Neural progenitor cell (in vitro differentiated cells): ENCODE results near the gene NHEJ1. TPM values are rescaled to one million over a fixed set of nuclear protein-coding genes. Genes with fewer than 3 reads are reported as not detected.

ENCODE experiments used
- DNase-seq: peaks from one replicate; pipeline ENCODE4 v3.0.0-alpha.2; 2016; ENCODE audit warnings: low spot score
- H2AFZ ChIP-seq: fragments of 200-600 bp; sonication (generic); replicated peaks from 2 replicates; pipeline ENCODE4 v1.6.1; 2016; ENCODE audit warnings: antibody characterized with exemption
- H3F3A ChIP-seq: fragments of 200-600 bp; sonication (generic); 2 replicates; pipeline ENCODE4 v1.6.1; 2016; ENCODE audit warnings: antibody characterized with exemption, low read depth
- H3K27ac ChIP-seq: fragments of 200-600 bp; sonication (generic); 2 replicates; pipeline ENCODE4 v1.5.1; 2016; ENCODE audit warnings: mild to moderate bottlenecking
- H3K27me3 ChIP-seq: fragments of 200-600 bp; sonication (generic); 2 replicates; pipeline ENCODE4 v1.6.1; 2016; ENCODE audit warnings: mild to moderate bottlenecking, moderate library complexity
- H3K36me3 ChIP-seq: fragments of 200-600 bp; sonication (generic); 2 replicates; pipeline ENCODE4 v1.5.1; 2016
- H3K4me1 ChIP-seq: fragments of 200-600 bp; sonication (generic); 2 replicates; pipeline ENCODE4 v1.6.1; 2016; ENCODE audit warnings: mixed run types
- H3K4me2 ChIP-seq: fragments of 200-600 bp; sonication (generic); 2 replicates; pipeline ENCODE4 v1.6.1; 2016
- H3K4me3 ChIP-seq: fragments of 200-600 bp; sonication (generic); 2 replicates; pipeline ENCODE4 v1.5.1; 2016
- H3K79me2 ChIP-seq: fragments of 200-600 bp; sonication (generic); 2 replicates; pipeline ENCODE4 v1.6.1; 2016; ENCODE audit warnings: low read depth
- H3K9ac ChIP-seq: fragments of 200-600 bp; sonication (generic); 2 replicates; pipeline ENCODE4 v1.6.1; 2016
- H3K9me3 ChIP-seq: fragments of 200-600 bp; sonication (generic); 2 replicates; pipeline ENCODE4 v1.5.1; 2016; ENCODE audit warnings: low read depth
- H4K20me1 ChIP-seq: fragments of 200-600 bp; sonication (generic); 2 replicates; pipeline ENCODE4 v1.6.1; 2016; ENCODE audit warnings: low read depth
- H3K27ac Mint-ChIP-seq: 3 replicates; pipeline ENCODE4 v1.8.0; 2021; ENCODE audit warnings: mixed read lengths
- H3K27me3 Mint-ChIP-seq: 2 replicates; pipeline ENCODE4 v1.8.0; 2022; ENCODE audit warnings: low read depth, mild to moderate bottlenecking, inconsistent platforms, moderate library complexity, mixed read lengths; ENCODE audit not compliant: insufficient read depth
- H3K36me3 Mint-ChIP-seq: 3 replicates; pipeline ENCODE4 v1.8.0; 2021; ENCODE audit warnings: mixed read lengths
- H3K4me1 Mint-ChIP-seq: 3 replicates; pipeline ENCODE4 v1.8.0; 2021; ENCODE audit warnings: mixed read lengths
- H3K4me3 Mint-ChIP-seq: 3 replicates; pipeline ENCODE4 v1.8.0; 2021; ENCODE audit warnings: mild to moderate bottlenecking, moderate library complexity, mixed read lengths
- H3K9me3 Mint-ChIP-seq: 3 replicates; pipeline ENCODE4 v1.8.0; 2020; ENCODE audit warnings: mixed read lengths
- EZH2 ChIP-seq: fragments of 200-600 bp; sonication (generic); IDR thresholded peaks from 2 replicates; pipeline ENCODE4 v1.6.1; 2017; ENCODE audit warnings: antibody characterized with exemption, mild to moderate bottlenecking, moderate library complexity
- EZH2phosphoT487 ChIP-seq: fragments of 200-600 bp; sonication (generic); IDR thresholded peaks from 2 replicates; pipeline ENCODE4 v1.6.1; 2017; ENCODE audit warnings: antibody characterized with exemption
- total RNA-seq: library from RNA; depleted of rRNA; stranded (reverse); fragments of >200 nt; gene quantifications from 2 replicates; pipeline ENCODE4 v1.2.3, GENCODE V29; 2015; ENCODE audit warnings: low replicate concordance
- TF ChIP-seq, protein P1 (sequence below): fragments of 200-600 bp; sonication (generic); IDR thresholded peaks from 2 replicates; pipeline ENCODE4 v1.5.1; 2017; ENCODE audit warnings: antibody characterized with exemption, mild to moderate bottlenecking

Gene NHEJ1
- total RNA-seq, 1 donor from 2014 or later: 25.5 TPM

DNA sequence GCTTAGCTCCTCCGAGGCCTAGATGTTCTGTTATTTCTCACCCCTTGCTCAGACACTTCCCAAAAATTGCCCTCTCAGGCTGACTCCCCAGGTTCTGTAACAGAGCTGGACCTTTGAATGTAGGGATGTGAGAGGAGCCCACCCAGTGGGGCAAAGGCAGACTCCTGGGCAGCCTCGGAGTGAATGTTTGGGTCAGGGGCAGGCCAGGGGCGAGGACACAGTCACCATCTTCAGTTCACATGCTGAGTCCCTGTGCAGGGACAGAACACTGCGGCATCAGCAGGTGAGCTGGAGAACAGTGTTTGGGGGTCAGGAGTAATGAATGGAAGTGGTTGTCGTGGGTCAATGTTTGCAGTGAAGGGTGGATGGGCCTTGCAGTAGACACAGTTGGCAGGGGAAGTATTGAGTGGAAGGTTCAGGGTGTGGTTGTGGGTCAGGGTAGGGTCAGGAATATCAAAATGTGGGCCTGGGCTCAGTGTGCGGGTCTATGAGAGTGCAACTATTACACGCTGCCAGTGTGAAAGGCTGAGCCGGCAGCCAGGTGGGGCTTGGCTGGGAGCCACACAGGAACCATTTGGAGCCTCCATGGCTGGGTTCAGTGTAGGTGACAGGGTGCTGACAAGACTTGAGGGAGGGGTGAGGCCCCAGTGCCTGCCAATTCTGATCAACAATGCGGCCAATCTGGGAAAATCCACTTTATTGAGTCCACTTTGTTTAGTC lies 104.3 kb downstream of the NHEJ1 start:
- Mint-ChIP-seq H3K27ac (no peak overlapping the region), H3K27me3 (peaks cover 61% of the 10 kb centered on the region), H3K4me3 (peak overlapping the region; percentile 44), H3K4me1 (peaks cover 3% of the 10 kb centered on the region), H3K9me3 (peaks cover 3% of the 10 kb centered on the region), H3K36me3 (no peaks in the 10 kb centered on the region)
- H3K27ac ChIP-seq: no peak overlapping the region
- H4K20me1 ChIP-seq: peaks cover 37% of the 10 kb centered on the region
- no peak overlapping the region for H3K4me2 ChIP-seq
- TF ChIP-seq EZH2 (no peak), EZH2phosphoT487 (no peak)
- TF ChIP-seq, protein P1, sequence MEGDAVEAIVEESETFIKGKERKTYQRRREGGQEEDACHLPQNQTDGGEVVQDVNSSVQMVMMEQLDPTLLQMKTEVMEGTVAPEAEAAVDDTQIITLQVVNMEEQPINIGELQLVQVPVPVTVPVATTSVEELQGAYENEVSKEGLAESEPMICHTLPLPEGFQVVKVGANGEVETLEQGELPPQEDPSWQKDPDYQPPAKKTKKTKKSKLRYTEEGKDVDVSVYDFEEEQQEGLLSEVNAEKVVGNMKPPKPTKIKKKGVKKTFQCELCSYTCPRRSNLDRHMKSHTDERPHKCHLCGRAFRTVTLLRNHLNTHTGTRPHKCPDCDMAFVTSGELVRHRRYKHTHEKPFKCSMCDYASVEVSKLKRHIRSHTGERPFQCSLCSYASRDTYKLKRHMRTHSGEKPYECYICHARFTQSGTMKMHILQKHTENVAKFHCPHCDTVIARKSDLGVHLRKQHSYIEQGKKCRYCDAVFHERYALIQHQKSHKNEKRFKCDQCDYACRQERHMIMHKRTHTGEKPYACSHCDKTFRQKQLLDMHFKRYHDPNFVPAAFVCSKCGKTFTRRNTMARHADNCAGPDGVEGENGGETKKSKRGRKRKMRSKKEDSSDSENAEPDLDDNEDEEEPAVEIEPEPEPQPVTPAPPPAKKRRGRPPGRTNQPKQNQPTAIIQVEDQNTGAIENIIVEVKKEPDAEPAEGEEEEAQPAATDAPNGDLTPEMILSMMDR: no peak
- H3K36me3 ChIP-seq: no peaks in the 10 kb centered on the region
- H3K9ac ChIP-seq: no peak overlapping the region
- no peak for DNase-seq
- no peak overlapping the region for H2AFZ ChIP-seq
- peaks cover 9% of the 10 kb centered on the region for H3F3A ChIP-seq
- no peaks in the 10 kb centered on the region for H3K79me2 ChIP-seq
- no peak overlapping the region for H3K4me3 ChIP-seq
- H3K27me3 ChIP-seq: peaks cover 100% of the 10 kb centered on the region
- no peaks in the 10 kb centered on the region for H3K9me3 ChIP-seq
- peaks cover 6% of the 10 kb centered on the region for H3K4me1 ChIP-seq

DNA sequence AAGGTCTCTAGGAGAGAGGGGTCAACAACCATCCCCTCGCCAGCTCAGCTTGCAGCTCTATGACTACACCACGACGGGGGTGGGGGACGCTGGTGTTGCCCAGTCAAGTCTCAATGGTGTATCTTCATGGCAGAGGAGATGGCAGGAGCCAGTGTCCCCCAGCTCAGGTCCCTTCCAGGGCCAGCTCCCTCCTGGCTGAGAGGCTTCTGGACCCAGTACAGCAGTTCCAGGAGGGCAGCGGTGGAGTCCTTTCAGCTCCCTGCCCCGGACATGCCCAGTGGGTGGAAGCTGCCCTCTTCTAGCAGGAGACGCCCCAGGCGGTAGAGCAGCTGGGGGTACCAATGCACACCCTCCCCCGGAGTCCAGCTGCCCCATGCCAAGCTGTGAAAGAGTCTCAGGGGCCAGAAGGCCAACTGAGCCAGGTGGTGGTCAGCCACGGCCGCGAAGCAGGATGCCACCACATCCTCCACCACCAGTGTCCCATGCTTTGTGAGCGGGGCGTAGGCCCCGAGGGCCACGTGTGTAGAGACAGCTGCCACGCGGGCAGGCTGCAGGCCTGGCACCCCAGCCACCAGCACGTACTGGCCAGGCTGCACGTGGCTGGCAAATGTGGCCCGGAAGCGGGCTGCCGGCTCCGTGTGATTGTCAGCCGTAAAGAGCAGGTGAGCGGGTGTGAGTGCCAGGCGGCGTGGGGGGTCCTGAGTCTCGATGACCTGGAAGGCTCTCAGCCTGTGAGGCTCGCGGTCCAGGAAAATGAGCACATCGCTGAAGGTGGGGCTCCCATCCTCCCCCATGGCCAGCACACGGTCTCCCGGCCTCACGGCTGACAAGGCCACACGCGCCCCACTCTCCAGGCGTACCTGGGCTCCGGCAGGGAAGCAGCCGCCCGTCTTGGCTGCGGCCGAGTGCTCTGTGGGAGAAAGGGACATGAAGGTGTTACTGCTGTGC lies 105.4 kb downstream of the NHEJ1 start:
- Mint-ChIP-seq H3K9me3 (peaks cover 3% of the 10 kb centered on the region), H3K4me1 (peaks cover 2% of the 10 kb centered on the region), H3K36me3 (no peaks in the 10 kb centered on the region), H3K4me3 (no peak overlapping the region), H3K27me3 (peaks cover 61% of the 10 kb centered on the region), H3K27ac (no peak overlapping the region)
- H3K4me3 ChIP-seq: no peak overlapping the region
- H3K9me3 ChIP-seq: no peaks in the 10 kb centered on the region
- H3K4me2 ChIP-seq: no peak overlapping the region
- H2AFZ ChIP-seq: no peak overlapping the region
- H3K27ac ChIP-seq: no peak overlapping the region
- peaks cover 31% of the 10 kb centered on the region for H4K20me1 ChIP-seq
- H3K27me3 ChIP-seq: peaks cover 100% of the 10 kb centered on the region
- H3K9ac ChIP-seq: no peak overlapping the region
- no peaks in the 10 kb centered on the region for H3K36me3 ChIP-seq
- H3F3A ChIP-seq: peaks cover 9% of the 10 kb centered on the region
- H3K4me1 ChIP-seq: no peaks in the 10 kb centered on the region
- no peaks in the 10 kb centered on the region for H3K79me2 ChIP-seq
- TF ChIP-seq EZH2 (peak; percentile 4), EZH2phosphoT487 (no peak)
- no peak for DNase-seq

DNA sequence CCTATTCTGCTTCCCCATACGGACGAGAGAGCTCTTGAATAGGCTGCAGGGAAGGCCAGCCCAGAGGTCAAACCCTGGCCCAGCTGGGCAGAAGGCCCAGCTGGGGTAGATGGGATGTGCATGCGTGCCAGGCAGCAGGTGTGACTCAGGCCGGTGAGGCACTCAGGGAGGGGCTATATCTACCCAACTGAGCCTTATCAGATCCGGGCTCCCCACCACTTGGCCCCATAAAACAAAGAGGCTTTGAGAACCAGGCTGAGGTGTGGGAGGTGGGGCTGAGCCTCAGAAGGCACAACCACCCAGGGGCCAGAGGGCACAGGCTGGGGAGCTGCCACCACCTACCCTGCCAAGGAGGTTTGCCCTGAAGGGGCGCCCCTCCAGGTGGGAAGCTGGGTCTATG lies 111.3 kb downstream of the NHEJ1 start:
- no peak overlapping the region for H3K27ac ChIP-seq
- Mint-ChIP-seq H3K27ac (no peak overlapping the region), H3K27me3 (peaks cover 56% of the 10 kb centered on the region), H3K4me3 (no peak overlapping the region), H3K4me1 (no peaks in the 10 kb centered on the region), H3K36me3 (no peaks in the 10 kb centered on the region), H3K9me3 (no peaks in the 10 kb centered on the region)
- H3K9ac ChIP-seq: no peak overlapping the region
- no peaks in the 10 kb centered on the region for H4K20me1 ChIP-seq
- H3K4me3 ChIP-seq: no peak overlapping the region
- H3K9me3 ChIP-seq: no peaks in the 10 kb centered on the region
- H3F3A ChIP-seq: no peaks in the 10 kb centered on the region
- no peaks in the 10 kb centered on the region for H3K36me3 ChIP-seq
- H3K4me1 ChIP-seq: no peaks in the 10 kb centered on the region
- TF ChIP-seq EZH2: no peak
- no peak for TF ChIP-seq EZH2phosphoT487
- TF ChIP-seq, protein P1: no peak
- DNase-seq: no peak
- peaks cover 95% of the 10 kb centered on the region for H3K27me3 ChIP-seq
- H3K79me2 ChIP-seq: no peaks in the 10 kb centered on the region
- H3K4me2 ChIP-seq: no peak overlapping the region
- no peak overlapping the region for H2AFZ ChIP-seq
